ENCODE data around the gene SLC44A1. TPM values are rescaled to one million over a fixed set of nuclear protein-coding genes. Genes with fewer than 3 reads are reported as not detected.
A peak's percentile ranks its signal among the peaks of the same experiment; 100 is the strongest.

SLC44A1 gene
- total RNA-seq, 4 donors from 2014 or later, result 25.7 to 37.8 (median 28.3) TPM

DNA sequence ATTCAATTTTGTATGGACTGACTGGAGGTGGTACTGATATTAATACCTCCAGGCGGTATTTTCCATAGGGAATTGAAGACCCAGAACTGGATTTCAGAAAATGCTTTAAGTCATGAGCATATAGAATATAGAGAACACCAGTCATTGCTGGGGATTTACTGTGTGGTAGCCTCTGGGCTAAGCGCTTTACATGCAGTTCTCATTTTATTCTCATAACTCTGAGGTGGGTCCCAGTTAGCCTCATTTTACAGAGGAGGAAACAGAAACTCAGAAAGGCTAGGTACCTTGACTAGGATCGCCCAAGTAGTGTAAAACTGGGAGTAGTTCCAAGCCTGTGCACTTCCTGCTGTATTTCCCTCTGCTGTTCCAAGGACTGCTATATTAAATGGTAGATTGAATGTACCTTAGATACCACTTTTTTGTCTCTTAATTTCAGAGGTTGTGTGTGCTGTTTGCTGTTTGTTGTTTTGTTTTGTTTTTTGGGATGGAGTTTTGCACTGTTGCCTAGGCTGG, 13.8 kb downstream of the SLC44A1 start:
- H3K27ac ChIP-seq (replicated peaks in 1 of 4), result peak overlapping the region in 3 of 4 donors; percentile 47 to 62 (median 49)
- TF ChIP-seq POLR2A (IDR thresholded peaks at IDR 0.05; ENCODE audit: low read depth) (no peak), EP300 (IDR thresholded peaks at IDR 0.05) (no peak), POLR2AphosphoS5 (IDR thresholded peaks at IDR 0.05) (no peak)
- TF ChIP-seq, protein P1, sequence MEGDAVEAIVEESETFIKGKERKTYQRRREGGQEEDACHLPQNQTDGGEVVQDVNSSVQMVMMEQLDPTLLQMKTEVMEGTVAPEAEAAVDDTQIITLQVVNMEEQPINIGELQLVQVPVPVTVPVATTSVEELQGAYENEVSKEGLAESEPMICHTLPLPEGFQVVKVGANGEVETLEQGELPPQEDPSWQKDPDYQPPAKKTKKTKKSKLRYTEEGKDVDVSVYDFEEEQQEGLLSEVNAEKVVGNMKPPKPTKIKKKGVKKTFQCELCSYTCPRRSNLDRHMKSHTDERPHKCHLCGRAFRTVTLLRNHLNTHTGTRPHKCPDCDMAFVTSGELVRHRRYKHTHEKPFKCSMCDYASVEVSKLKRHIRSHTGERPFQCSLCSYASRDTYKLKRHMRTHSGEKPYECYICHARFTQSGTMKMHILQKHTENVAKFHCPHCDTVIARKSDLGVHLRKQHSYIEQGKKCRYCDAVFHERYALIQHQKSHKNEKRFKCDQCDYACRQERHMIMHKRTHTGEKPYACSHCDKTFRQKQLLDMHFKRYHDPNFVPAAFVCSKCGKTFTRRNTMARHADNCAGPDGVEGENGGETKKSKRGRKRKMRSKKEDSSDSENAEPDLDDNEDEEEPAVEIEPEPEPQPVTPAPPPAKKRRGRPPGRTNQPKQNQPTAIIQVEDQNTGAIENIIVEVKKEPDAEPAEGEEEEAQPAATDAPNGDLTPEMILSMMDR (IDR thresholded peaks at IDR 0.05), result no peak
- no peak for DNase-seq (ENCODE audit: extremely low spot score)
- no peaks in the 10 kb centered on the region for H3K36me3 ChIP-seq
- intact Hi-C loops (cut with DNase I), result no loop called here
- 86% methylated on average over 3 of the region's 3 CpGs for WGBS
- H3K4me1 ChIP-seq, result peaks cover 32 to 59% (median 53%) of the 10 kb centered on the region in 4 donors
- no peaks in the 10 kb centered on the region for H3K9me3 ChIP-seq
- H3K4me3 ChIP-seq, result no peak overlapping the region
- no peaks in the 10 kb centered on the region for H3K27me3 ChIP-seq

DNA sequence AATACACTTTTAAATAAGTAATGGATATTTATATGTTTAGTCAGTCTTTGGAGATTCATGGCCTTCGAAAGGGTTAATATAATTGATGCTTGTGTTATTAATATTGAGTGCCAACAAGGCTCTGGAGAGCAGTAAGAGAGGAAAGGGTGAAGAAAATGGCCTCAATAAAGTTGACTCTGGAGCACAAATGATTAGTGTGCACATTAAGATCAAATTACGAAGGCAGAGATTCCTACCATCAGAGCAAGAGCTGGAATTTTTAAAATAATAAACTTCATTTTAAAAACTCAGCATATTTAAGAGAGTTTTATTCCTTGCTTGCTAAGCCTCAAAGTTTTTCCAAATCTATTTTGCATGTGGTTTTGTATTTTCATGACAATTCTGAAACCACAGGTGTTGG, 14.8 kb downstream of the SLC44A1 start:
- peak overlapping the region; percentile 8 to 62 (median 48) for H3K27ac ChIP-seq (replicated peaks in 1 of 4)
- WGBS, result 52% methylated on average over 2 of the region's 2 CpGs
- peaks cover 32 to 59% (median 54%) of the 10 kb centered on the region in 4 donors for H3K4me1 ChIP-seq
- no peaks in the 10 kb centered on the region for H3K9me3 ChIP-seq
- TF ChIP-seq, protein P1 (IDR thresholded peaks at IDR 0.05), result no peak
- no peak for TF ChIP-seq POLR2AphosphoS5 (IDR thresholded peaks at IDR 0.05)
- no peak overlapping the region for H3K4me3 ChIP-seq
- no peaks in the 10 kb centered on the region for H3K36me3 ChIP-seq
- no peak for DNase-seq (ENCODE audit: extremely low spot score)
- H3K27me3 ChIP-seq, result no peaks in the 10 kb centered on the region
- intact Hi-C loops (cut with DNase I), result no loop called here

DNA sequence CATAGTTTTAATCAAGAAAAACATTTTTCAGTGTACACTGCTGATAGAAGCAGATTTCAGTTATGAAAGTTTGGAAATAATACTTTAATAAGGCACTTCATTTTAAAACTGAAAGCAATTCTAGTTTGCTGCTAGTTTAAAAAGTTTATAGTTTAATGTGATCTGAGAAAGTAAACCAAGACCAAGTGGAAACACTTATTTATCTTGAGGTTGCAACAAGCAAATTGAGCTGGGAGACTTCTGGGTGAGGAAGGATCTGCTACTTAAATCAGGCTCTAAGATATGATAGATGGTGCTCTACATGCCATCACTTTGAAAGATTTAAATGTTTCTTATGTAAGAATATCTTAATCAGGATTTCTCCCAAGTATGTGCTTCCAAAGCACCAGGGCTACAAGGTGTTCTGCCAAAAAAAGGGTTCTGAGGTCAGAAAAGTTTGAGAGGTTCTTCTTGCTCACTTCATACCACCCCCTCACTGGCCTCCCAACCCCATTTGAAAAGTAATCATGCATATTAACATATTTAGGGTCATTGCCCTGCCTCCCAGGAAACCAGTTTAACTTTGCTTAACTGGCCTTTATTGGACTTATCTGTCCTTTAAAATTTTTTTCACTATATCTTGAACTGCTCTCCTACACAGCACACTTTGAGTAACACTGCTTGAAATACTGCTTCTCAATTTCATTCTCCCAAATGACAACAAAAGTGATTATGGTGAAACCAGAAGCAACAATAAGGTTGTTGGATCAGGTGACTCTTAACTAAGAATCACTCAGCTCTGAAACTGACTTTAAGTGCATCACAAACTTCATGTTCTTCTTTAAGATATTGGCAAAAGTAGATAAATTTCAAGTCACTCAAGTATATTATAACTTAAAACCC, 15.5 kb downstream of the SLC44A1 start:
- intact Hi-C loops (cut with DNase I), result no loop called here
- no peaks in the 10 kb centered on the region for H3K9me3 ChIP-seq
- peak overlapping the region; percentile 25 to 62 (median 48) for H3K27ac ChIP-seq (replicated peaks in 1 of 4)
- H3K4me1 ChIP-seq, result peaks cover 32 to 63% (median 54%) of the 10 kb centered on the region in 4 donors
- DNase-seq (ENCODE audit: extremely low spot score), result no peak
- H3K36me3 ChIP-seq, result no peaks in the 10 kb centered on the region
- H3K27me3 ChIP-seq, result no peaks in the 10 kb centered on the region
- TF ChIP-seq POLR2AphosphoS5 (IDR thresholded peaks at IDR 0.05), result no peak
- TF ChIP-seq, protein P1 (IDR thresholded peaks at IDR 0.05), result no peak
- no peak for TF ChIP-seq POLR2A (IDR thresholded peaks at IDR 0.05; ENCODE audit: low read depth)
- TF ChIP-seq EP300 (IDR thresholded peaks at IDR 0.05), result no peak
- no peak overlapping the region for H3K4me3 ChIP-seq

DNA sequence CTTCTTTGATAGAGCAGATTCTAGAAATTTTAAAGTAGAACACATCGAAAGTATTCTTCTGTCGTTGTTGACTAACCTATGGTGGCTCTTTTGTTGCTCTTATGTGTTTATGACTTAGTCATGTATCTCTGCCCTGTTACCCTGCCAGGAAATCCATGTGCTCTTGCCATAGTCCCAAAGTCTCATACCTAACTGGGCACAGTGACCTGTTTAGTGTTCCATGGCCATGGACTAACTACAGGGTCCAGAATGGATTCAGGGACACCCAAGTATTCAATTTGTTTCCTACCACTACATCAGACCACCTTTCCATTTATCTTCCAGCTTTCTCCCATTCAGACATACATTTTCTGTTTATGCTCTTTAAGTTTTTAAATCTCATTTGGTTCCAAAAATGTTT, 18.0 kb downstream of the SLC44A1 start:
- Histone ChIP-seq H3K4me3 (no peak overlapping the region), H3K27me3 (no peaks in the 10 kb centered on the region), H3K9me3 (no peaks in the 10 kb centered on the region), H3K36me3 (no peaks in the 10 kb centered on the region), H3K27ac (replicated peaks in 1 of 4) (no peak overlapping the region), H3K4me1 (peaks cover 26 to 56% (median 42%) of the 10 kb centered on the region in 4 donors)
- no peak for DNase-seq (ENCODE audit: extremely low spot score)
- 89% methylated on average over 2 of the region's 2 CpGs for WGBS
- TF ChIP-seq POLR2AphosphoS5 (IDR thresholded peaks at IDR 0.05), result no peak
- TF ChIP-seq EP300 (IDR thresholded peaks at IDR 0.05), result no peak
- no peak for TF ChIP-seq POLR2A (IDR thresholded peaks at IDR 0.05; ENCODE audit: low read depth)
- TF ChIP-seq, protein P1 (IDR thresholded peaks at IDR 0.05), result no peak
- intact Hi-C loops (cut with DNase I), result no loop called here

Measured in esophagus muscularis mucosa (tissue), 4 donors.